GM06990 (cell line): ENCODE data around the gene CCDC33.
"Not testable (repeated sequence)": the region's sequence is repeated elsewhere in the genome, so short reads cannot be mapped to it uniquely, and the experiment has no call there.

Experiments
- DNase-seq: peaks from one replicate; pipeline ENCODE4 v3.0.0-alpha.2; 2011; ENCODE audit not compliant: insufficient read length; ENCODE audit errors: extremely low read depth
- H3K27me3 ChIP-seq: replicated peaks from 2 replicates; pipeline ENCODE4 v1.6.0; 2011; ENCODE audit warnings: low read length; ENCODE audit not compliant: control insufficient read depth, insufficient read depth
- H3K36me3 ChIP-seq: 2 replicates; pipeline ENCODE4 v1.5.1; 2011; ENCODE audit warnings: low read length; ENCODE audit not compliant: control insufficient read depth, insufficient read depth
- H3K4me3 ChIP-seq: replicated peaks from 2 replicates; pipeline ENCODE4 v1.5.1; 2011; ENCODE audit warnings: low read depth, mild to moderate bottlenecking, control low read depth, low read length
- TF ChIP-seq, protein P1 (sequence below): IDR thresholded peaks from 2 replicates; pipeline ENCODE4 v1.5.1; 2011; ENCODE audit warnings: low read length, control low read depth, mild to moderate bottlenecking, inconsistent platforms; ENCODE audit not compliant: insufficient read depth, poor library complexity, severe bottlenecking

CCDC33 gene

DNA sequence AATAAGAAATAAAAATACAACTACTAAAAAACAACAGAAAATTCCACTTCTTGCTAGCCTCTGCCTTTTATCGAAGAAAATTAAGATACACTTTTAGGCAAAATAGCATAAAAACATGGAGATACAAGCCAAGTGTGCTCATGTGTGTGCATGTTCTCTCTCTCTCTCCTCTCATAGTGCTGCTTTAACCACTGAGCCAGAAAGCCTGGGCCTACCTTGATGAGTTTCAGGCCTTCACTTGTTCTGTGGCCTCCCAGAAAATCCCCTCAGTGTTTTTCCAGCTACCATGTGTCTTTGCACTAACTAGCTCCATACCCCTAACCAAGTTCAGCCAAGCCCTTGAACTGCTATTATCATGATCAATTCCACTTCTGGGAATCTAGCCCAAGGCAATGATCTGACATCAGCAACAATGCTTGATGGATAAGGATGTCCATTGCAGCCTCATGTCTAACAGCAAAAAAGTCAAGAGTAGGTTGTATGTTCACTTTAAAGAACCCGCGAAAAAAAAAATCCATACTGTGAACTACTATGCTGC lies 113.2 kb downstream of the CCDC33 start:
- Histone ChIP-seq H3K4me3 (no peak overlapping the region), H3K36me3 (no peaks in the 10 kb centered on the region), H3K27me3 (no peaks in the 10 kb centered on the region; the same call in 1 of the 2 replicates)
- no peak for DNase-seq
- TF ChIP-seq, protein P1, sequence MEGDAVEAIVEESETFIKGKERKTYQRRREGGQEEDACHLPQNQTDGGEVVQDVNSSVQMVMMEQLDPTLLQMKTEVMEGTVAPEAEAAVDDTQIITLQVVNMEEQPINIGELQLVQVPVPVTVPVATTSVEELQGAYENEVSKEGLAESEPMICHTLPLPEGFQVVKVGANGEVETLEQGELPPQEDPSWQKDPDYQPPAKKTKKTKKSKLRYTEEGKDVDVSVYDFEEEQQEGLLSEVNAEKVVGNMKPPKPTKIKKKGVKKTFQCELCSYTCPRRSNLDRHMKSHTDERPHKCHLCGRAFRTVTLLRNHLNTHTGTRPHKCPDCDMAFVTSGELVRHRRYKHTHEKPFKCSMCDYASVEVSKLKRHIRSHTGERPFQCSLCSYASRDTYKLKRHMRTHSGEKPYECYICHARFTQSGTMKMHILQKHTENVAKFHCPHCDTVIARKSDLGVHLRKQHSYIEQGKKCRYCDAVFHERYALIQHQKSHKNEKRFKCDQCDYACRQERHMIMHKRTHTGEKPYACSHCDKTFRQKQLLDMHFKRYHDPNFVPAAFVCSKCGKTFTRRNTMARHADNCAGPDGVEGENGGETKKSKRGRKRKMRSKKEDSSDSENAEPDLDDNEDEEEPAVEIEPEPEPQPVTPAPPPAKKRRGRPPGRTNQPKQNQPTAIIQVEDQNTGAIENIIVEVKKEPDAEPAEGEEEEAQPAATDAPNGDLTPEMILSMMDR: no peak

DNA sequence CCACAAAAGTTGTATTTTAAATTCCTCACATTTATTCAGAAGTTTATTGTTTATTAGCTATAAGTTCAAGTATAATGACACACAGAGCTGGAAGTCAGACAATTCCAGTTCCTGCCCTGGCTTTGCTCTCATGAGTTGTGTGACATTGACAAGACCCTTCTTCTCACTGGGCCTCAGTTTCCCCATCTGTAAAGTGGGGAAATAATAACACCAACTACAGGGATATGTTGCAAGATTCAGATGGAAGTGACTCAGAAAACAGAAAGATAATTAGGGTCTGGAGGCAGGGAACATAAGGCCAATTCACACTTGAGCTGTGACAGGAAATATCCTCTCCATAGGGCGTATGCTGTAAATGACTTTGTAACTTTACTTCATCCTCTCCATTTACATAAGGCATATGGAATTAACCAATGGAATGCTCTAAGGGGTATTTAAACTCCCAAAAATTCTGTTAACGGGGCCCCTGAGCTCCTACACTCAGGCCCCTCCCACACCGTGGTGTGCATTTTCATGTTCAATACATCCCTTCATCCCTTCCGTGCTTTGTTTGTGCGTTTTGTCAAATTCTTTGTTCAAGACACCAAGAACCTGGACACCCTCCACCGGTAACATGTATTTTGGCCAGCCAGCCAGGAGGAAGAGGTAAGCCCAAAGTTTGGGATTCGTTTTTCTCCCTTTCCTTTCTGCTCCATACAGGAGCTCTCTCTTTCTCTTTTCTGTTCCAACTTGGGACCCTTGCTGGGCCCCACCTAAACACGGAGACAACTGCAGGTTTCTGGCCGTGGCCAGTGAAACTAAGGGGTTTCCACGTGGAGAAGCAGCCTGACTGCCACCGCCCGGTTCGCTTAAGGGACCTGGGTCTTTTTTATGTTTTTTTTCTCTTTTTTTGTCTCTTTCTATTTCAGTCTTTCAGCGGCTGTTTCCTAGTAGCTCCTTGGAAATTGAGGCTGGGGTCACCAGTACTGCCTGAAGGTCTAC lies 114.5 kb downstream of the CCDC33 start:
- no peaks in the 10 kb centered on the region; the same call in 1 of the 2 replicates for H3K27me3 ChIP-seq
- TF ChIP-seq, protein P1: no peak
- no peaks in the 10 kb centered on the region for H3K36me3 ChIP-seq
- no peak overlapping the region for H3K4me3 ChIP-seq
- DNase-seq: no peak

DNA sequence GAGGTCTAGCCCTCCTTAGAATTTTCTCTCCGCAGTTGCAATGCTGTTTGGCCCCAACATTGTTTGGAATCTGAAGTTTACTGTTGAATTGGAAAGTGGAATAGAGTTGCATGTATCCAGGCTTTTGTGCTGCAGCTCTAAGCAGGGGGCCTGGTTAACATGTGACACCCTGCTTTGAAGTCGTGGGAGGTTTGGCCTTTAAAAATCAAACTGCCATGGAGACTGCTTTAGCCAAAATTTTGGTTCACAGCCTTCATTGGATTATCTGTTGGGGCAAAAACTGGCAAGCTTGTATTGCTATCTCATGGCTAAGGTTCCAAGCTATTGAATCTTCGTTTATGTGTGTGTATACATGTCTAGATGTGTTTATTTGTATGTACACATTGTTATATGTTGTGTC lies 115.5 kb downstream of the CCDC33 start:
- Histone ChIP-seq H3K36me3 (no peaks in the 10 kb centered on the region), H3K27me3 (no peaks in the 10 kb centered on the region; the same call in 1 of the 2 replicates), H3K4me3 (no peak overlapping the region)
- no peak for DNase-seq
- TF ChIP-seq, protein P1: no peak

DNA sequence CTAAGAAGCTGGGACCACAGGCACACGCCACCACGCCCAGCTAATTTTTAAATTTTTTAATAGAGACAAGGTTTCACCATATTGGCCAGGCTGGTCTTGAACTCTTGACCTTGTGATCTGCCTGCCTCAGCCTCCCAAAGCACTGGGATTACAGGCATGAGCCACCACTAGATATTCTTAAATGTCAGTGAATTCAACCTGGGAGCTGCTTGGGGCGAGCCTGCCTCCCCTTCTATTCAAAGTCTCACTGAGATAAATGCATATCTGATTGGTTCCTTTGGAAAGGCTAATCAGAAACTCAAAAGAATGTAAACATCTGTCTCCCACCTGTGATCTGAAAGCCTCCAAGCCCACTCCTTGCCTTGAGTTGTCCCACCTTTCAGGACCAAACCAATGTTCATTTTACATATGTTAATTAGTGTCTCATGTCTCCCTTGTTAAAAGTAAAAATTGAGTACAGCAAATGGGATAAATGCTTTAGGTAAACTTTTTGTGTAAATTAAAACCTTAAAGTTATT lies 116.3 kb downstream of the CCDC33 start:
- no peaks in the 10 kb centered on the region for H3K36me3 ChIP-seq
- TF ChIP-seq, protein P1: no peak
- H3K4me3 ChIP-seq: no peak overlapping the region
- DNase-seq: no peak
- H3K27me3 ChIP-seq: no peaks in the 10 kb centered on the region; the same call in 1 of the 2 replicates

DNA sequence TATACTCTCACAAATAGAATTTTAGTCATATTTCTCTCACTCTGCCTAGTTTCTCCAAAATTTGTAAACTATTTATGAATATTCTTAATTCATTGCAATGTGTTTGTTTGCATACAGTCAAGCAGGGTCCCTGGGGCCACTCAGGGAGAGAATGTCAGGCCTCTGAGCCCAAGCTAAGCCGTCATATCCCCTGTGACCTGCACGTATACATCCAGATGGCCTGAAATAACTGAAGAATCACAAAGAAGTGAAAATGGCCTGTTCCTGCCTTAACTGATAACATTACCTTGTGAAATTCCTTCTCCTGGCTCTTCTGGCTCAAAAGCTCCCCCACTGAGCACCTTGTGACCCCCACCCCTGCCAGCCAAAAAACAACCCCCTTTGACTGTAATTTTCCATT lies 117.9 kb downstream of the CCDC33 start:
- not testable (repeated sequence) for H3K4me3 ChIP-seq, H3K27me3 ChIP-seq, H3K36me3 ChIP-seq, DNase-seq

DNA sequence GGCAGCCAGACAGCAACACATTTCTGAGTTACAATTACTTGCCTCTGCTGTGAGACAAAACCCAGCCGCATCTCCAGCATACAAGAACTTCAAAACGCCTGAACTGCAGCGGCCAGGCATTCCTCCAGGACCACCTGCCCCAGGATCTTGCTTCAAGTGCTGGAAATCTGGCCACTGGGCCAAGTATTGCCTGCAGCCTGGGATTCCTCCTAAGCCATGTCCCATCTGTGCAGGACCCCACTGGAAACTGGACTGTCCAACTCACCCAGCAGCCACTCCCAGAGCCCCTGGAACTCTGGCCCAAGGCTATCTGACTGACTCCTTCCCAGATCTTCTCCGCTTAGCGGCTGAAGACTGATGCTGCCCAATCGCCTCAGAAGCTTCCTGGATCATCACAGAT lies 119.9 kb downstream of the CCDC33 start:
- not testable (repeated sequence) for DNase-seq

DNA sequence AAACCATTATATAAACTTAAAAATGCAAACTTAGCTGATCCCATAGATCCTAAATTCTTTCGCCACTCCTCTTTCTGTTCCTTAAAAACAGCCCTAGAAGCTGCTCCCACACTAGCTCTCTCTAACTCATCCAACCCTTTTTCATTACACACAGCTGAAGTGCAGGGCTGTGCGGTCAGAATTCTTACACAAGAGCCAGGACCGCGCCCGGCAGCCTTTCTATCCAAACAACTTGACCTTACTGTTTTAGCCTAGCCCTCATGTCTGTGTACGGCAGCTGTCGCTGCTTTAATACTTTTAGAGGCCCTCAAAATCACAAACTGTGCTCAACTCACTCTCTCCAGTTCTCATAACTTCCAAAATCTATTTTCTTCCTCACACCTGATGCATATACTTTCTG lies 121.4 kb downstream of the CCDC33 start:
- not testable (repeated sequence) for H3K4me3 ChIP-seq, DNase-seq, H3K36me3 ChIP-seq, H3K27me3 ChIP-seq

More for the DNA sequence above, 119.9 kb downstream of the CCDC33 start:
- H3K27me3 ChIP-seq, H3K36me3 ChIP-seq, H3K4me3 ChIP-seq: not testable (repeated sequence)

DNA sequence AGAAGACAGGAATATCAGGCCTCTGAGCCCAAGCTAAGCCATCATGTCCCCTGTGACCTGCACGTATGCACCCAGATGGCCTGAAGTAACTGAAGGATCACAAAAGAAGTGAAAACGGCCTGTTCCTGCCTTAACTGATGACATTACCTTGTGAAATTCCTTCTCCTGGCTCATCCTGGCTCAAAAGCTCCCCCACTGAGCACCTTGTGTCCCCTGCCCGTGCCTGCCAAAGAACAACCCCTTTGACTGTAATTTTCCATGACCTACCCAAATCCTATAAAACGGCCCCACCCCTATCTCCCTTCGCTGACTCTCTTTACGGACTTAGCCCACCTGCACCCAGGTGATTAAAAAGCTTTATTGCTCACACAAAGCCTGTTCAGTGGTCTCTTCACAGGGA lies 123.2 kb downstream of the CCDC33 start:
- H3K27me3 ChIP-seq, H3K36me3 ChIP-seq, H3K4me3 ChIP-seq, DNase-seq: not testable (repeated sequence)

DNA sequence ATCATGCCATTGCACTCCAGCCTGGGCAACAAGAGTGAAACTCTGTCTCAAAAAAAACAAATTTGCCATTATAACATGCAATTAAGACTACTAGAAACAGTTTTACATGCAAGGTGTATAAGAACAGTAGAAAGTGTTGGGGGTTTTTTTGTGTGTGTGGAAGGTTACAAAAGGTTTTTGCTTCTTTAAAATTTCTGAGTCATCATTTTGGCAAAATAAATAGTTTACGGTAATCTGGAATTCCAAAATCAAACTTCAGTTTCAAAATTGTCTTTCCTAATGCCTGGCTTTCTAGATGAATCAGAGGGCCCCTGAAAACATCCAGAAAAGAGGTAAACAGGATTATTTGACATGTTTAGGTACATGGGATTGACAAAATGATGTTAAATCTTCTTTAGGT lies 124.7 kb downstream of the CCDC33 start:
- not testable (repeated sequence) for H3K27me3 ChIP-seq, DNase-seq, H3K36me3 ChIP-seq, H3K4me3 ChIP-seq
